HG02763 (cell line): ENCODE measurements around the gene NRP1.

Experiments
- ATAC-seq: cut with Tn5 transposase; IDR thresholded peaks from one replicate; pipeline ENCODE4 v1.9.1; 2021; ENCODE audit warnings: mild to moderate bottlenecking, moderate library complexity; ENCODE audit not compliant: unreplicated experiment

The NRP1 gene

GRCh38 chr10:33216661-33217427 is 117.6 kb downstream of the NRP1 start:
- no peak for ATAC-seq

- ATAC-seq, result no peak
These were observed 118.8 kb downstream of the NRP1 start for GRCh38 chr10:33215635-33216034.

GRCh38 chr10:33215154-33215553 is 119.3 kb downstream of the NRP1 start:
- ATAC-seq, result no peak

GRCh38 chr10:33214174-33214573 is 120.3 kb downstream of the NRP1 start:
- no peak for ATAC-seq

GRCh38 chr10:33212061-33212748 is 122.3 kb downstream of the NRP1 start:
- ATAC-seq, result no peak

GRCh38 chr10:33211106-33211878 is 123.2 kb downstream of the NRP1 start:
- ATAC-seq, result no peak

GRCh38 chr10:33209802-33210201 is 124.7 kb downstream of the NRP1 start:
- ATAC-seq, result no peak

- no peak for ATAC-seq
These were observed 126.3 kb downstream of the NRP1 start for GRCh38 chr10:33208166-33208565.

- no peak for ATAC-seq
These were observed 130.4 kb downstream of the NRP1 start for GRCh38 chr10:33204031-33204430.

GRCh38 chr10:33201971-33202370 is 132.5 kb downstream of the NRP1 start:
- ATAC-seq, result no peak

- no peak for ATAC-seq
These were observed 133.2 kb downstream of the NRP1 start for GRCh38 chr10:33201056-33201780.

GRCh38 chr10:33199731-33200232 is 134.7 kb downstream of the NRP1 start:
- ATAC-seq, result no peak

- ATAC-seq, result no peak
These were observed 135.9 kb downstream of the NRP1 start for GRCh38 chr10:33198610-33199009.

GRCh38 chr10:33196710-33197491 is 137.6 kb downstream of the NRP1 start:
- no peak for ATAC-seq

- no peak for ATAC-seq
These were observed 138.1 kb downstream of the NRP1 start for GRCh38 chr10:33196377-33196706.

GRCh38 chr10:33195608-33196376 is 138.7 kb downstream of the NRP1 start:
- ATAC-seq, result no peak

GRCh38 chr10:33193701-33194521 is 140.6 kb downstream of the NRP1 start:
- no peak for ATAC-seq

- peak; percentile 82 for ATAC-seq
These were observed 141.3 kb downstream of the NRP1 start for GRCh38 chr10:33193057-33193700.
